Mesothelial cell of epicardium (in vitro differentiated cells): ENCODE measurements around the gene PTPRK. TPM values are rescaled to one million over a fixed set of nuclear protein-coding genes. Genes with fewer than 3 reads are reported as not detected.

Experiments used
- DNase-seq, 2 experiments: peaks; one replicate each; pipeline ENCODE4 v3.0.0; 2021; ENCODE audit warnings: low spot score in 2 of 2; ENCODE audit not compliant: unreplicated experiment in 2 of 2
- H3K27ac Mint-ChIP-seq: 2 replicates; pipeline ENCODE4 v1.8.0; 2021; ENCODE audit warnings: mixed read lengths
- H3K27me3 Mint-ChIP-seq: 2 replicates; pipeline ENCODE4 v1.8.0; 2021; ENCODE audit warnings: low read depth, mixed read lengths
- H3K36me3 Mint-ChIP-seq: 2 replicates; pipeline ENCODE4 v1.8.0; 2021; ENCODE audit warnings: mixed read lengths
- H3K4me1 Mint-ChIP-seq: 2 replicates; pipeline ENCODE4 v1.8.0; 2021; ENCODE audit warnings: mixed read lengths
- H3K4me3 Mint-ChIP-seq: 2 replicates; pipeline ENCODE4 v1.8.0; 2021; ENCODE audit warnings: mild to moderate bottlenecking, moderate library complexity, mixed read lengths
- H3K9me3 Mint-ChIP-seq: 2 replicates; pipeline ENCODE4 v1.8.0; 2021; ENCODE audit warnings: mixed read lengths
- CTCF ChIP-seq: fragments of 200-600 bp; sonication (generic); IDR thresholded peaks from one replicate; pipeline ENCODE4 v1.5.0; 2021; ENCODE audit warnings: antibody characterized with exemption; ENCODE audit not compliant: unreplicated experiment
- total RNA-seq: library from RNA; stranded (reverse); gene quantifications from 3 replicates; pipeline ENCODE4 v1.2.1, GENCODE V29; 2021

Gene PTPRK
- total RNA-seq, 1 donor from 2014 or later = 93.7 TPM

GRCh38 chr6:128368213-128368944 lies 152.0 kb downstream of the PTPRK start:
- Mint-ChIP-seq H3K36me3 (no peaks in the 10 kb centered on the region), H3K9me3 (no peaks in the 10 kb centered on the region), H3K27me3 (no peaks in the 10 kb centered on the region), H3K4me3 (no peak overlapping the region), H3K4me1 (peaks cover 9% of the 10 kb centered on the region), H3K27ac (peak overlapping the region; percentile 5)
- no peak for TF ChIP-seq CTCF
- DNase-seq = no peak

- peaks cover 9% of the 10 kb centered on the region for H3K4me1 Mint-ChIP-seq
- no peaks in the 10 kb centered on the region for H3K9me3 Mint-ChIP-seq
- H3K27me3 Mint-ChIP-seq = no peaks in the 10 kb centered on the region
- no peak overlapping the region for H3K4me3 Mint-ChIP-seq
- no peak overlapping the region for H3K27ac Mint-ChIP-seq
- DNase-seq = no peak
- H3K36me3 Mint-ChIP-seq = peaks cover 2% of the 10 kb centered on the region
- TF ChIP-seq CTCF = no peak
These were observed 153.0 kb downstream of the PTPRK start for GRCh38 chr6:128367437-128367836.

GRCh38 chr6:128365520-128366160 lies 154.8 kb downstream of the PTPRK start:
- peaks cover 5% of the 10 kb centered on the region for H3K9me3 Mint-ChIP-seq
- H3K27ac Mint-ChIP-seq = no peak overlapping the region
- H3K36me3 Mint-ChIP-seq = peaks cover 2% of the 10 kb centered on the region
- H3K27me3 Mint-ChIP-seq = no peaks in the 10 kb centered on the region
- no peak for DNase-seq
- TF ChIP-seq CTCF = no peak
- no peak overlapping the region for H3K4me3 Mint-ChIP-seq
- peaks cover 7% of the 10 kb centered on the region for H3K4me1 Mint-ChIP-seq

- no peak for DNase-seq
- Mint-ChIP-seq H3K27ac (no peak overlapping the region), H3K4me1 (peaks cover 7% of the 10 kb centered on the region), H3K27me3 (no peaks in the 10 kb centered on the region), H3K9me3 (peaks cover 5% of the 10 kb centered on the region), H3K36me3 (peaks cover 2% of the 10 kb centered on the region), H3K4me3 (no peak overlapping the region)
- no peak for TF ChIP-seq CTCF
These were observed 155.5 kb downstream of the PTPRK start for GRCh38 chr6:128364766-128365519.

- no peaks in the 10 kb centered on the region for H3K27me3 Mint-ChIP-seq
- peaks cover 2% of the 10 kb centered on the region for H3K36me3 Mint-ChIP-seq
- no peak overlapping the region for H3K4me3 Mint-ChIP-seq
- TF ChIP-seq CTCF = no peak
- H3K9me3 Mint-ChIP-seq = peaks cover 5% of the 10 kb centered on the region
- H3K27ac Mint-ChIP-seq = no peak overlapping the region
- H3K4me1 Mint-ChIP-seq = peaks cover 11% of the 10 kb centered on the region
- DNase-seq = no peak
These were observed 157.2 kb downstream of the PTPRK start for GRCh38 chr6:128363020-128363813.
